HepG2 (cell line): ENCODE data around the gene CCDC14.

Experiments
- GABPA ChIP-seq, 2 experiments: IDR thresholded peaks; 2 replicates each; pipeline ENCODE4 v1.6.1; 2011 to 2016; ENCODE audit warnings: low read depth in 2 of 2, low read length in 1 of 2, missing biosample characterization in 1 of 2, missing genetic modification characterization in 1 of 2
- MLX ChIP-seq: IDR thresholded peaks from 2 replicates; pipeline ENCODE4 v1.6.1; 2016
- POLR2A ChIP-seq, 2 experiments: IDR thresholded peaks; 2 replicates each; pipeline ENCODE4 v1.6.1; 2011; ENCODE audit warnings: low read depth in 2 of 2, low read length in 2 of 2, mild to moderate bottlenecking in 1 of 2, moderate library complexity in 1 of 2; ENCODE audit not compliant: insufficient read depth in 1 of 2
- ZNF3 ChIP-seq: IDR thresholded peaks from 2 replicates; pipeline ENCODE4 v1.7.0; 2017; ENCODE audit warnings: inconsistent platforms

GRCh38 chr3:123881771-123882170 is 79.3 kb downstream of the CCDC14 start:
- no peak for TF ChIP-seq GABPA (IDR thresholded peaks at IDR 0.05; ENCODE audit: low read depth, low read length)
- TF ChIP-seq GABPA (CRISPR knock-in tag; IDR thresholded peaks at IDR 0.05; ENCODE audit: low read depth): no peak
- no peak for TF ChIP-seq MLX (CRISPR knock-in tag)
- TF ChIP-seq ZNF3 (CRISPR knock-in tag): no peak
- no peak for TF ChIP-seq POLR2A (IDR thresholded peaks at IDR 0.05; ENCODE audit: insufficient read depth in 1 of 2, low read depth in 2 of 2, low read length in 2 of 2)
